CD4-positive, alpha-beta T cell treated with Interleukin-15 for 1 hour (primary cell): ENCODE measurements around the gene TNFAIP2.
"Not testable (repeated sequence)": the region's sequence is repeated elsewhere in the genome, so short reads cannot be mapped to it uniquely, and the experiment has no call there.

Source experiments
- DNase-seq: peaks from one replicate; pipeline ENCODE4 v3.0.0-alpha.2; 2020

Gene TNFAIP2

DNA sequence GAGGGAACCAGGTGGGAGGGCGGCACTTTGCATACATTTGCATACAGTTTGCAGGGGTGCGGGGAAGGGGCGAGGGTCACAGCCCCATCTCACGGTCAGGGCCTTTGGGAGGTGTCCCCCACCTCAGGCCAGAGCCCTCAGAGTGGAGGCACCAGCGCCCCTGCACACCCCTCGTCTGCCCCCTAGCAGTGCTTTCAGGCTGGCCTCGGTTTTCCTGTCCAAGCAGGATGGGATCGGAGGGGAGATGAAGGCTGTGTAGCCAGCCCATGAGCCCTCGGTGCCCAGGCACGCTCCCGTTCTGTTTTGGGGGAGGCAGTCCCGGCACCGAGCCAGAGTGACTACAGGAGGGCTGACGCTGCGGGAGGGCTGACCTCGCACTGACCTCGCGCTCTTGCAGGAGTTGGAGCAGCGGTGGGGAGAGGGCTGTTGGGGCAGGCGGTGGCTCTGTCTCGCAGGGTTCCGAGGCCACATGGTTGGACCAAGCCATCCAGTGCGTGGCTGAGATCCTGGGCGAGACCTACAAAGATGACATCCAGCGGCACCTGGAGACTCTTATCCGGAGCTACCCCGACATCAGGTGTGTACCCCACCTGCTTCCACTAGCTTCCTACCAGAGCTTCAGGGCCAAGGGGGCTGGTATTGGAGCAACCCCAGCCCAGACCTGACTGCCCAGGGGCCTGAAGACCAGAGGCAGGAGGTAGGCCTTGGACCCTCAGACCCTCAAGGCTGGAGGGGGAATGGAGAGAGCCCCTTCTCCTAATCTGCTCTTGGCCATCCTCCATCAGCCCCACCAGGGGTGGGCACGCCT is 15.1 kb upstream of the TNFAIP2 start:
- no peak for DNase-seq

DNA sequence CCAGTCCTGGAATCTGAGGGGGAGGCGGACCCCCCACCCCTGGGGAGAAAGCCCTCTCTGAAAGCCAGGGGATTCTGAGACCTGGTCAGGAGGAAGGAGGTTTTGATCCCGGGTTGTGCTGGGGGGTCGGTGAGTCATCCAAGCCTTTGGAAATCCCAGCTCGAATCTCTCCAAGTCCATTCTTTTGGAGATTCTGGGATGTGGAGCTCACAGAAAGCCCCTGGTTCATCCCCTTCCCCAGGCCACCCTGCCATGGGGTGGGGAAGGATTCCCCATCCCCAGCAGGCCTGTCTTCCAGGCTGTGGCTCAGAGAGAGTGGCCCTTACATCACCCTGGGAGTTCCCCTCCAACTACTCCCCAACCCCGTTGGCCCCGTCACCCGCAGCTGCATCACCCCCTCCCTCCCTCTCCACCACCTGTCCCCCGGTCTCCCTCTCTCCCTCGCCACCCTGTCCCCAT is 14.5 kb upstream of the TNFAIP2 start:
- peak; percentile 69 for DNase-seq

DNA sequence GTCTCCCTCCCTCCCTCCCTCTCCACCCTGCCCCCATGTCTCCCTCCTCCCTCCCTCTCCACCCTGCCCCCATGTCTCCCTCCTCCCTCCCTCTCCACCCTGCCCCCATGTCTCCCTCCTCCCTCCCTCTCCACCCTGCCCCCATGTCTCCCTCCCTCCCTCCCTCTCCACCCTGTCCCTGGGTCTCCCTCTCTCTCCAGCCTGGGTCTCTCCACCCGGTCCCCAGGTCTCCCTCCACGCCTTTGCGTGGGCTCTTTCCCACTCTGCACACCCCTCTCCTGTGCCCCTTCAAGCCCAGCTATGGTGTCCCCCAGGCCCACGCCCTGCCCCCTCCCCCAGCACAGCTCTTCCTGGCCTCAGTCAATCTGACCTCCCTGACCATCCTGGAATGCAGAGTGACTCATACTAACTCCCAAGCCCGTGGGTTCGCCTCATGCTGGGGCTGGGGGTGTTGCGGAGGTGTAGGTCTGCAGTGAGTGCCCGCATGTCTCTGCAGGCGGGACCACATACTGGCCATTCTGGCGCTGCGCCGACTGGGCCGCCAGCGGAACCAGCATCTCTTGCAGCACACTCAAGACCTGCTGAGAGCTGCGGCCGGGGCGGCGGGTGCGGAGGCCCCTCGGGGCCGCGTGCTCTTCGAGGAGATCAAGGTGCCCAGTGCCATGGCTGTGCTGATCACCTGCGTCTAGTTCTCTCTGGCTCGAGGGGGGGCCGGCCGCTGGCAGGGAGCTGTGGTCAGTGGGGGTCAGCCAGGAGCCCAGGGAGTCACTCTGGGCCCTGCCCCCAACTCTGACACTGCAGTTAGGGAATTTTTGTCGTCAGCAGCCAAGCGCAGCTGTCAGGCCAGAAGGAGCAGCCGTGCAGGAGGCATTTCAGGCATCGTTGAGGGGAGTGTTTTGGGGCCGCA is 13.5 kb upstream of the TNFAIP2 start:
- DNase-seq, result no peak

DNA sequence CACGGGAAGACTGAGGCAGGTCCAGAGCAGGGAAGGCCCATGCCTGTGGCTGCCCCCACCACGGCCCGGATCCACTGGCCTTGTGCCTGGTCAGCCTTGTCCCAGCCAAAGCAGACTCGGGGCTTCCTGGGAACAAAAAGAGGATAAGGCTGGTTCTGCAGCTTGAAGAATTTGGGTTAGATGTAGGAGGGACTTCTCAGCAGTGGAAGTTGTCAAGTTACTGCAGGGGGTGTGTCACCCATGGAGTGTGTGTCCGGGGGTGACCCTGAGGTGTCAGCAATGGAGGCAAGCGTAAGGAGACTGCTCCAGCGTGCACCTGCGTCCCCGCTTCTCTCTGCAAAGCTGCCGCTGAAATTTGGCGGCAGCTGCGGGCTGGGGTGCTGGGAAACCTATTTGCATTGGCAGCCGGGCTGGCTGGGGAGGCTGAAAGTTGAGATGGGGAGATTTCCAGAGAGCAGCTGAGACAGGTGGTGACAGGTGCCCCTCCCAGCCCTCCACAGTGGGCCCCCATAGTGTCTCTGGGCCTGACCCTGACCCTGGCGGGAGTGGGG is 12.5 kb upstream of the TNFAIP2 start:
- no peak for DNase-seq

DNA sequence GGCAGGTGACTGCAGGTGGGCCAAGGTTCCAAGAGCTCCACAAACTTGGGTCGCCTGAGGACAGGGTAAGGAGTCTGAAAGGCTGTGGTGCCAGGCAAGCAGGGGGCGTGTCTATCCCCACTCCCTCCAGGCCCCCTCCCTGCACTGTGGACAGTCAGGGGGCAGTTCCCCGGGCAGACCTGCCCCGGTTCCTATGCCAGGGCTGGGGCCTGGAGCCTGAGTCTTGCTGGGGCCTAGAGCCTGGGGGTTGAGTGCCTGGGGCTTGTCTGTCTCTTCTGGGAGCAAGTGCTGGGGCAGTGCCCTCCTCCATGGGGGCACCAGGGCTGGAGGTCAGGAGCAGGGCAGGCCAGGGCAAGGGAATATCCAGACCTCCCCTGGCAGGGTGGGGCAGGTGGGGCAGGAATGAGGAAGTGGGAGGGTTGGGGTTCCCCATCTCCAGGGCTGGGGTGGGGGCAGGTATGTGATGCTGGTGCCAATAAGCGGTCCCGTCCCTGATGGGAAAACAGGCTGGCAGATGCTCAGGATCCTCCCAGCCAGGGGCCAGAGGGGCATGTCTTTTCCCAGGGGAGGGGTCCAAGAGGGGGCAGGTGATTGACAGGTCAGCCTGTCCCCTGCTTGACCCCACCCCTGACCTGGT is 11.9 kb upstream of the TNFAIP2 start:
- DNase-seq, result peak; percentile 33

DNA sequence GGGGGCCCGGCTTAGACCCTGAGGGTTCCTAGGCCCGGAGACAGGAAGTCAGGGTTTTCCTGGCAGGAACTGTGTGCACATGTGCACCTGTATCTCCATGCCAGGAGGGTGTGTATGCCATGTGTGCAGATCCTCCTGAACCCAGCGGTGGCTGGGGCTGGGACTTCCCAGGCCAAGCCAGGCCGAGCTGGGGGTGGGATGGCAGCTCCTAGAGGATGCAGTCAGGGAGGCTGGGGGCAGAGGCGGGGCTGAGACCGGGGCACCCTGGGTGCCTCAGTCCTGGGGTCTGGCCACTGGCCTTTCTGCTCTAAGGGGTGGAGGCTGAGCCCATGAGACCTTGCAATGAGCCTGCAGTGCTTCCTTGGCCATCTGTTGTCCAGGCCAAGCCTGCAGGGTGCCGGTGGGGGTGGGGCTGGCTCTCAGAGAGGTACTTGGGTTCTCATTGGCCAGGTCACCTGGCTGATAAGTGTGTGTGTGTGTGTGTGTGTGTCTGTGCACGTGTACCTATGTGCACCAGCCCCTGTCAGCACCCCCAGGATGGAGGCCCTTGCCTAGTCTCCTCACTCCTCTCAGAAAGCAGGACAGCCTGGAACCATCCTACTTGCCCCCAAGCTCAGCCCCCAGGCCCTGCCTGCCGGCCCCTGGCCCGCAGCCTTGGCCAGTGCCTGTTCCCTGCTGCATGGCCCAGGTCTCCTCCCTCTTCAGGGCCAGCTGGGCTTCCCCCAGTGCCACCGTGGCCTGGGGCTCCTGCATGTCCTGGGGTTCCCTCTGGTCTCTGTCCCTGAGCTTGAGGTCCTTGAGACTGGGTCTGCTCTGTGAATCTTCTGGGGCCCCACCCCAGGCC is 10.6 kb upstream of the TNFAIP2 start:
- DNase-seq, result no peak

DNA sequence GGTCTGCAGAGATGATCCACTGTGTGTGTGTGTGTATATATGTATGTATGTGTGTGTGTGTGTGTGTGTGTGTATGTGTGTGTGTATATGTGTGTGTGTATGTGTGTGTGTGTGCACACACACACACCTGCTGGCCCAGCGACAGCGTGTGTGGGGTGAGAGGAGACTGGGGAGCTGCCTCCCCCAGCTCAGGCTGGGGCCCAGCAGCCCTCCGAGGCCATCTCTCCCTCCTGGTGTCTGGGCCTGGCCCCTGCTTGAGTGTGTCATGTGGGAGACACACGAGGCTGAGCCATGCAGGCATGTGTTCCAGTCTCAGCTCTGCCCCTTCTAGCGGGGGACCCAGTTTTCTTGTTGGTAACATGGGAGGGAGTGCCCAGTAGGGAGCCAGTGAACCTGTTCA is 10.0 kb upstream of the TNFAIP2 start:
- DNase-seq, result no peak

DNA sequence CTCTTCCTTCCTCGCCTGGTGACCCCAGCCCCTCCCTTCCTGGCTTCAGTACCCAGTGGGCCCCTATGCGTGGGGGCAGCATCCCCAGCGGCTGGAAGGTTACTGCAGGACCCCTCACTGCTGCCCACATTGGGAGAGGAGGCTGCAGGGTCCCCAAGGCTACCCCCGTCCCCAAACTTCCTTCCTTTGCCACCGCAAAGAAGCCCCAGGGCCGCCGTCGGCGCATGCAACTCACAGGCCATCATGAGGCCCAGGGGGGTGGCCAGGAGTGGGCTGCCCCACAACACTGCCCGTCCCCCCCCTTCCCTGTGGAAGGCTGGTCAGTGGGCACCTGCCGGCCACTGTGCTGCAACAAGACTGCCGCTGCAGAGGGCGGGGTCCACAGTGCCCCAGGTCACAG is 9.5 kb upstream of the TNFAIP2 start:
- DNase-seq, result no peak

DNA sequence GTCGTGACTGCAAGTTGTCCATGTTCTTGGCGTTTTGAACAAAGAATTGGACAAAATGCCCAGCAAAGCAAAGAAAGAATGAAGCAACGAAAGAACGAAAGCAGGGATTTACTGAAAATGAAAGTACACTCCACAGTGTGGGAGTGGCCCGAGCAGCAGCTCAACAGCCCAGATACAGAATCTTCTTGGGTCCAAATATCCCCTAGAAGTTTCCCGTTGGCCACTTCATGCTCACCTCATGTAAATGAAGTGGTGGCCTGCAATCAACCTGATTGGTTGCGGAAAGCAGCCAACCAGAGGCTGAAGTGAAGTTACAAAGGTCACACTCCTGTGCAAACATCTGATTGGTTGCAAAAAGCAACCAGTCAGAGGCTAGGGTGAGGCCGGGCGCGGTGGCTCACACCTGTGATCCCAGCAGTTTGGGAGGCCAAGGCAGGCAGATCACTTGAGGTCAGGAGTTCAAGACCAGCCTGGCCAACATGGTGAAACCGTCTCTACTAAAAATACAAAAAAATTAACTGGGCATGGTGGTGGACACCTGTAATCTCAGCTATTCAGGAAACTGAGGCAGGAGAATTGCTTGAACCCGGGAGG is 8.1 kb upstream of the TNFAIP2 start:
- not testable (repeated sequence) for DNase-seq

DNA sequence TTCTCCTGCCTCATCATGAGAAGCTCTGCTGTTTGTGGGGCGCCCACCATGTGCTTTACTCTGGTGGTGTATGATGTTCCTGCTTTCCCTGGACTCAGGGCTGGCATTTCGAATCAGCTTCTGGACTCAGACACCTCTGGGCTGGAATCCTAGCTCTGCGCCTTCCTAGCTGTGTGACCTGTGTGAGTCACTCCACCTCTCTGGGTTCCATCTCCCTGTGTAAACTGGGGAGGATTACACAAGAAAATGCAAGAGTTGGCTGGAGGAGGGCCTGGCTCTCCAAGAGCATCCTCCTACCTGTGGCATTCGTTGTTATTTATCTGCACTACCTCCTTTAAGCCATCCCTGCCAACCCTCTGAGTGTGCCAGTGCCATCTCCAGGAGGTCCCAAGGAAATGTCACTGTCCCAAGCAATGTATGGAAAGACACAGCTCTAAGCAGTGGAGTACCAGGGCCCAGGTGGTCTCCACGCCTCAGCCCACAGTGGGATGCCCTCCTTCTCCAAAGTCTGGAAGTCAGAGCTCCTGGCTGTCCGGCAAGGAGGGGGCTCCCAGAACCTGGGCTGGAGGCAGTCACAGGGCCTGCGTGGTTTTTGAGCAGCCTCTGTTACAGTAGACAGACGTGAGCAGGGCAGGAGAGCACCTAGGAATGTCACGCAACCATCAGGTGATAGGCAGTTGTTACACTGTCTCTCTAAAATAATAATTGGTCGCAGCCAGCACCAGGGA is 7.3 kb upstream of the TNFAIP2 start:
- no peak for DNase-seq

DNA sequence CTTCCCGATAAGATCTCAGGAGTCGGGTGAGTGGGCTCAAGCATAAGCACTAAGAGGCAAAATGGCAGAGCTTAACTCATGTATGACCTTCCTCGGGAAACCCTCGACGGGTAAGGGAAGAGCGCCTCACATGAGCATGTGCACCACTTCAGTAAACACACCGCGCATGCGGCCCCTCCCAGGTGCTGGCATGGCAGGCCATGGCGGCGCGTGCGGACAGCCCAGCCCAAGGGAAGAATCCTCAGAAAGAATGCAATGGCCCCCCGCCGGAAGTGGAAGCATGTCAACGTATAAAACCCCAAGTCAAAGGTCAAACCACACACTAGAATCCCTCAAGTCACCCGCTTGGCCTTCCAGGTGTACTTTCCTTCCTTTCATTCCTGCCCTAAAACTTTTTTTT is 6.6 kb upstream of the TNFAIP2 start:
- DNase-seq, result no peak

DNA sequence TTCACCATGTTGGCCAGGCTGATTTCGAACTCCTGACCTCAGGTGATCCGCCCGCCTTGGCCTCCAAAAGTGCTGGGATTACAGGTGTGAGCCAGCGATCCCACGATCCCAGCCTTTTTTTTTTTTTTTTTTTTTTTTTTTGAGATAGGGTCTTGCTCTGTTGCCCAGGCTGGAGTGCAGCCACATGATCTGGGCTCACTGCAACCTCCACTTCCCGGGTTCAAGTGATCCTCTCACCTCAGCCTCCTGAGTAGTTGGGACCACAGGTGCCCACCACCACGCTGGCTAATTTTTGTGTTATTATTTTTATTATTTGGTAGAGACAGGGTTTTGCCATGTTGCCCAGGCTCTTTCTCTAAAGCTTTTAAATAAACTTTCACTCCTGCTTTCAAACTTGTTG is 5.8 kb upstream of the TNFAIP2 start:
- DNase-seq, result not testable (repeated sequence)

DNA sequence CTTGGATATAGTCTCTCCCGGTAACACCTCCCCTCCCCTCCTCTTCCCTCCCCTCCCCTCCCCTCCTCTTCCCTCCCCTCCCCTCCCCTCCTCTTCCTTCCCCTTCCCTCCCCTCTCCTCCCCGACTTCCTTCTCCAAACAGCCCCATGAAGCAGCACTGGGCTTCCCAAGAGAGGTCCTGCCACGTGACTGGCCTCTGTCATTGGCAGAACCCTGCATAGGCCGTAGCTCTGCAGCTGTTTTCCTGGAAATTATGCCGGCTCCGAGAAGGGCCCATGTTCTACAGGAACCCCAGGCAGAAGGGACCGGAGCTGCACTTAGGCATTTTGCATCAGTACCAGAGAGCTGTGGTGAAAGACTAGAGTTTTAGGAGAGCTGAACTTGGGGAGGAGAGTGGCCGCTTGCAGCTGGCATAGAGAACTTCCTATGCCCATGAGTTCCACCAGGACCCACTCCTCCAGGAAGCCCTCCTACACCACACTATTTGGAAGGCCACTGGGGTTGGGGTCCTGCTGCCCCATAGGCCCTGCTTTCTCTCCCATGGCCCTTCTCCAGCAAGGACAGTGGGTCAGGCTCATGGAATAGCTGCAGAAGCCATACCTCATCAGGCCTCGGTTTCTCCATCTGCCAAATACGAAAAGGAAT is 5.1 kb upstream of the TNFAIP2 start:
- DNase-seq, result peak; percentile 38

DNA sequence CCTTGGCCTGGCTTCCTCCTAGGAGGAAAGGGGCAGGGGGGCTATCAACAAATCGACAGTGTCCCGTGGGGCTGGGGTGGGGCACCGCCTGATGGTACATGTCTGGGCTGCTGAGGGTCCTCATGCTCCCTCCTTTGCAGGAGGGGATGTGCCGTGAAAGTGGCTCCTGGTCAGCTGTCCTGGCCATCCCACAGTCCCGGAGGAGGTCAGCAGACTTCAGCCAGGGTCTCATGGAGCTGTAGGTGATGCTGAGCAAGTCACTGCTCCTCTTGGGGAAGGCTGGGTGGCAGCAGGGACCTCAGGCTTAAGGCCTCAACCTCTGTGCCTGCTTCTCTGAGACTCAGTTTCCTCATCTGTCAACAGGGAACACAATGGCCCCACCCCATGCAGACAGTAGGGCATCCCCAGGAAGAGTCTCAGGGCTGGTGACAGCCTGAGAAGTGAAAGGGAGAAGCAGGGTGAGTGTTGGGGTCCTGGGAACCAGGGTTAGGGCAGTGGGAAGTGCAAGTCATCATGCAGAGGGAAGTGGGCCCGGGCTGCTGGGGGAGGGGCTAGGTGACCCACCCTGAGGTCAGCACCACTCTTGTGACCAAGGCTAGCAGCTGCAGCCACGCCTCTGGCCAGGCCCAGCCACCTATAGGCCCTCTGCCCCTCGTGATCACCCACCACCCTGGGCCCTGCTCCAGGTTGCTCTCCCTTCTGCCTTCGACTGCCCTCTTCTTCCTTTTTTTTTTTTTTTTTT is 4.4 kb upstream of the TNFAIP2 start:
- peak; percentile 88 for DNase-seq

DNA sequence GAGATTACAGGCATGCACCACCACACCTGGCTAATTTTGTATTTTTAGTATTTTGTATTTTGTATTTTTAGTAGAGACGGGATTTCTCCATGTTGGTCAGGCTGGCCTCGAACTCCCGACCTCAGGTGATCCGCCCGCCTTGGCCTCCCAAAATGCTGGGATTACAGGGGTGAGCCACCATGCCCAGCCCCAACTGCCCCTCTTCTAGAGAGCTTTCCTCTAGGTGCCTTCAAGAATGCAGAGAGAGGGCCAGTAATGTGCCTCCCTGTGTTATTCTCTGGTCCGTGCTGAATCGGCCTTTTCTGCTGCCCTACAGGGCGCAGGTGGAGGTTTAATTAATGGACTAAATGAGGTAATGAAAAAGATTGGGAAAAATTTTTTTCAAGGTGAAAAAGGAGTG is 3.7 kb upstream of the TNFAIP2 start:
- DNase-seq, result not testable (repeated sequence)

DNA sequence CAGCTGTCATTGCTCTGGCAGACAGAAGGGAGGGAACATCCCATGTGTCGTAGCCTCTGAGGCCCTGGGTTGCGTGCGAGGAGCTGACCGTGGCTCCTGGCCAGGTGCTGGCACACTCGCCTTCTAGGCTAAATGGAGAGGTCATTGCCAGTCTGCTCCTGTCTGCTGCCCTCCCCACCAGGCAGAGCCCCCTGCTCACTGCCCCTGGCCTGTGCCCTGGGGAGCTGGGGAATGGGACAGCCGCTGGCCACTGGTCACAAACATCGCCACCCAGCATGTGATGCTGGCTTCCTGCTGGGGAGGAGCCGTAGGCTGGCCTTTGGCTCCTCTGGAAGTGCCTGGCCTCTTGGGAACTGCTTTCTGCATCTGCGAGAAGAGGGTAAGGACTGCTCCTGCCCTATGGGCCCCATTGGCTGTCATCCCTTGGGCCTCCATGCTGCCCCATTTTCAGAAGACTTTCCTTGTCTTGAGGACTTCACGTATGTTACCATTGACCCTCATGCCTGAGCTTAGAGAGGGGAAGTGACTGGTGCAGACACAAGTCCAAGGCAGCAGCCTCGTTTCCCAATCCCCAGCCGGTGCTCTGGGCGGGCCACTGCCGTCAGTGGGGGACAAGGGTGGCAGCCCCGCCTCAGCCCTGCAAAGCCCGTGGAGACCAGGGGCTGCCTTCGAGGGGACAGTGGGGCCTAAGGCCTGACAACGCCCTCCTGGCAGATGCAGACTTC is 2.0 kb upstream of the TNFAIP2 start:
- peak; percentile 54 for DNase-seq

DNA sequence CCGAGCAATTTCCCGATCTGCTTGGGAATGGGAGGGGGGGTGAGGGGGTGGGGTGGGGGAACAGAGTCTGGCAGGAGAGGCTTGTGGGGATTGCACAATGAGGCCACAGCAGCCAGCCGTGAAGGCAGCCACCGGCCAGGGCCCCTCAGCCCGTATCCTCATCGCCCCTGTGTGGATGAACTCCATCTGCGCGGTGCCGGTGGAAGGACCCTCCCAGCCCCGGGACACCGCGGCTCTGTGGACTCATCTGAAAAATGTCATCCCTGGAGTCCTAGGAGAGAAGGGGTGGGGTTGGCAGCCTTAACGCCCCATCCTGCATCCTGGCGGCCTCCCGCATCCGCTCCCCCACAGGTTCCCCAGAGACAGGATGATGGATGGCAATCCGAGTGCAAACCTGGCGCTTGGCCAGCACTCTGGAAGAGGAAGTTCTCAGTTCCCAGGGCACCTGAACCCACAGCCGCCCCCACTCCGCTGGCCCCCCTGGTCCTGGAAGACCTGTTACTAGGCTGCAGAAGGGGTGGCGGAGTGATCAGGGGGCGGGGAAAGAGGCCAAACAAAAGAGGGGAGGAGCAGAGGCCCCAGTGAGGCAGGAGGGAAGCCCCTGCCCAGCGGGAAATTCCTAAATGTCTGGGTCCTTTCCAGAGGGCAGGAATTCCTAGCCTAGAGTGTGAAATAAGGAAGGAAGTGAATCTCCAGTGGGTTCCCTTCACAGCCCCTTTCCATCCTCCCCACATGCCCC is 1.2 kb upstream of the TNFAIP2 start:
- DNase-seq, result peak; percentile 62

DNA sequence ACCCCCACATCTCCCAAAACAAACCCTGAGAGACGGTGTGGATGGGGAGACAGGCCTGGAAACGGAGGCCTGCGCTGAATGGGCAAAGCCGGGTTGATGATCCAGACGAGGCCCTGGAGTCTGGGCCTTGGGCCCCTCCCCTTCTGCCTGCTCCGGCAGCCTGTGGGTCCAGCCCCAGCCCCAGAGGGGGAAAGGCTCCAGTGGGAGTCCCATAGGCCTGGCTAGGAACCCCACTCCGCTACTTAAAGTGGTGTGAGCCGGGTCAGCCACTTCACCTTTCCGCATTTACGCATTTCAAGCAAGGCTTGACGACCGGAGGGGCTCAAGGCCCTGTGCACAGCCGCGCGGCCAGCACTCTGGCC is 695 bp upstream of the TNFAIP2 start:
- DNase-seq, result no peak
